Lower leg skin (tissue), 4 donors: Measurements from ENCODE around the gene CXCL8. TPM values are rescaled to one million over a fixed set of nuclear protein-coding genes. Genes with fewer than 3 reads are reported as not detected.

Source experiments
- DNase-seq, 2 donors: peaks; one replicate each; pipeline ENCODE4 v3.0.0-alpha.2; 2019; ENCODE audit warnings: low spot score in 2 of 2
- H3K4me3 ChIP-seq: fragments of 200-600 bp; sonication (generic); 2 replicates; pipeline ENCODE4 v1.5.1; 2017; ENCODE audit warnings: mild to moderate bottlenecking, low read depth; ENCODE audit not compliant: poor library complexity, severe bottlenecking
- POLR2A ChIP-seq, 2 donors: fragments of 450-650 bp; IDR thresholded peaks; one replicate each; pipeline ENCODE4 v1.6.1; 2016 to 2017; ENCODE audit warnings: antibody characterized with exemption in 2 of 2, mild to moderate bottlenecking in 1 of 2, moderate library complexity in 1 of 2
- WGBS, 2 donors: methylation state at CpG; one replicate each; pipeline ENCODE4 v1.1.5; 2018; 5-methylcytosine and 5-hydroxymethylcytosine counted together
- intact Hi-C: fragments of 100-400 bp; cut with DNase I; formaldehyde crosslinking; loops from one replicate; pipeline ENCODE4 v1.15.0; 2023; ENCODE audit warnings: low total_unique reads
- total RNA-seq, 4 donors: library from RNA; depleted of rRNA; stranded (reverse); fragments of >200 nt; gene quantifications; one replicate each; pipeline ENCODE4 v1.1.0, GENCODE V29; 2016
- TF ChIP-seq, protein P1 (sequence below), 3 donors: fragments of 450-650 bp; IDR thresholded peaks; one replicate each; pipeline ENCODE4 v1.5.1; 2016; ENCODE audit warnings: antibody characterized with exemption in 3 of 3, mild to moderate bottlenecking in 3 of 3, moderate library complexity in 2 of 3

The CXCL8 gene
- total RNA-seq, 4 donors from 2014 or later, result 0.86 to 1.2 TPM; not detected in 2

DNA sequence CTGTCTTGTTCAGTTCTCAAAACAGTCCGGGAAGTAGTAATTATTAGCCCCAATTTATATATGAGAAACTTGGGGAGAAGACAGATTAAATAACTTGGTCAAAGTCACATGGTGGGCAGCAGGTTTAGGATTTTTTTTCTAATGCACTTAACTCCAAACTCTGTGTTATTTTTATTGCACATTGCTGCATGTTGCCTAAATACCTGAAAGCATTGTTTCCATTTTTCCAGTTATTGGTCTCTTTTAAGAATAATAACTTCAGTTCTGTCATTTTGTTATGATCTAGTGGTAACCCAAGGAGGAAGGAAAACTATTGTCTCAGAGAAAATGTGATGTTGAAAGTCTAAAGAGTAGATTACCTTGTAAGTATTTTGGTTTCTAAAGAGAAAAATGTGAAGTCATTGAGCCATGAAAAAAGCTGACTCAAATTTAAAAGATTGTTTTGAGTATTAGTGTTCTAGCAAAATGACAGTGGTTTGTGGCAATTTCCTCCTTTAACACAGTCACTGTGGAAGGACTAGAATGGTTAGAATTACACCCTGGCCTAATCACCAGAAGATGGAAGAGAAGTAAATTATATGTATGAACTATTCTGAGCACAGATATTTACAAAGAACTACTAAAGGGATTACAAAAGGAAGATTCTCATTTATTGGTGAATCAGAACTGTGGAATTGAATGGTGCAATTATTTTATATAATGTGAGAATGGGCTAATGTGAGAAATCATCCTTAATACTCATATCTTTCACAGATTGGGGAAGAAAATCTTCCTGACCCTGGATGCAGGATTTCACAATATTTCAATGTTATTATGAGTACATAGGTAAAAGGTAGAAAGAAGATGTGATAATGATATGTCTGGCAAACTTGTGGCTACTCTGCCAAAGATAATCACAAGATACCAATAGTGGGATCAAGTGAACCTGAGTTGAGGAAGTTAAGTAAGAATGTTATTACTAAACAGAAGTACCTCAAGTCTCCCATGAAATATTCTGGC is 21.7 kb upstream of the CXCL8 start:
- H3K4me3 ChIP-seq, result no peak overlapping the region
- DNase-seq, result no peak
- TF ChIP-seq POLR2A (IDR thresholded peaks at IDR 0.05), result no peak
- TF ChIP-seq, protein P1, sequence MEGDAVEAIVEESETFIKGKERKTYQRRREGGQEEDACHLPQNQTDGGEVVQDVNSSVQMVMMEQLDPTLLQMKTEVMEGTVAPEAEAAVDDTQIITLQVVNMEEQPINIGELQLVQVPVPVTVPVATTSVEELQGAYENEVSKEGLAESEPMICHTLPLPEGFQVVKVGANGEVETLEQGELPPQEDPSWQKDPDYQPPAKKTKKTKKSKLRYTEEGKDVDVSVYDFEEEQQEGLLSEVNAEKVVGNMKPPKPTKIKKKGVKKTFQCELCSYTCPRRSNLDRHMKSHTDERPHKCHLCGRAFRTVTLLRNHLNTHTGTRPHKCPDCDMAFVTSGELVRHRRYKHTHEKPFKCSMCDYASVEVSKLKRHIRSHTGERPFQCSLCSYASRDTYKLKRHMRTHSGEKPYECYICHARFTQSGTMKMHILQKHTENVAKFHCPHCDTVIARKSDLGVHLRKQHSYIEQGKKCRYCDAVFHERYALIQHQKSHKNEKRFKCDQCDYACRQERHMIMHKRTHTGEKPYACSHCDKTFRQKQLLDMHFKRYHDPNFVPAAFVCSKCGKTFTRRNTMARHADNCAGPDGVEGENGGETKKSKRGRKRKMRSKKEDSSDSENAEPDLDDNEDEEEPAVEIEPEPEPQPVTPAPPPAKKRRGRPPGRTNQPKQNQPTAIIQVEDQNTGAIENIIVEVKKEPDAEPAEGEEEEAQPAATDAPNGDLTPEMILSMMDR (IDR thresholded peaks at IDR 0.05), result no peak
- WGBS, 2 donors, result 84 to 90% methylated on average over 1 of the region's 1 CpG
- intact Hi-C loops, result no loop called here

DNA sequence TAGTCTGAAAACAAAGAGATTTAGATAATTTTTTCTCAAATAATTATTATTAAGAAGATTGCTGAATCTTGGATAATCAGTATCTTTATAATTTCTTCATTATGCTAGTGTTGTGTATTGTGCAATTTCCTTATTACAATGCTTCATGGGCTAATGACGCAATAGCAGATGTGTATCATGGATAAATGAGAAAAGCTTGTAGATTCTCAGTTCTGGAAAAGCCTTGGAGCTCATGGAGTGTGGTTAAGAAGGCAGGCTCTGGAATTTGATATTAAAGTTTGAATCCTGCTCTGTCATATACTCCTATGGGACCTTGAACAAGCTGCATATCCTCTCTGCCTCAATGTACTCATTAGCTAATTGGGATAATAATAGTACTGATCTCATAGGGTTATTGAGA is 18.9 kb upstream of the CXCL8 start:
- DNase-seq, result no peak
- intact Hi-C loops, result no loop called here
- TF ChIP-seq, protein P1 (IDR thresholded peaks at IDR 0.05), result no peak
- no peak for TF ChIP-seq POLR2A (IDR thresholded peaks at IDR 0.05)
- WGBS, 2 donors, result 32 to 57% methylated on average over 1 of the region's 1 CpG
- H3K4me3 ChIP-seq, result no peak overlapping the region

DNA sequence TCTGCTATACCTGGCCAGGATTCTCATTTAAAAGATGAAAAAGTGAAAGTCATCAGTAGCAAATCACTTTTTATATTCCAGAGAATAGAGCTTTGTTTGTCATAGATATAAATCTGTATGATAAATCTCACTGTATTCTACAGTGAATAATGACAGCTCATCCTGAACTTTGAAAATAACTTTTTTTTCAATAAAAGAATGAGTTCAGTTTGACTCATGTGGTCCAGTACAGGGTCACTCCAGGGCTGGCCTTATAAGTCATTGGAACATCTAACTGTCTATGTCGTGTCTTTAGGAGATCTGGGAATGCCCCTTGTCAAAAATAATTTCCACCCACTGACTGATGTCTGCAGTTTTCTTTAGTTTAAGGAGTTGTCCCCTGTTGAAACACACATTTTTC is 18.5 kb upstream of the CXCL8 start:
- intact Hi-C loops, result no loop called here
- 47 to 83% methylated on average over 1 of the region's 1 CpG for WGBS, 2 donors
- TF ChIP-seq, protein P1 (IDR thresholded peaks at IDR 0.05), result no peak
- no peak for TF ChIP-seq POLR2A (IDR thresholded peaks at IDR 0.05)
- DNase-seq, result no peak
- no peak overlapping the region for H3K4me3 ChIP-seq

DNA sequence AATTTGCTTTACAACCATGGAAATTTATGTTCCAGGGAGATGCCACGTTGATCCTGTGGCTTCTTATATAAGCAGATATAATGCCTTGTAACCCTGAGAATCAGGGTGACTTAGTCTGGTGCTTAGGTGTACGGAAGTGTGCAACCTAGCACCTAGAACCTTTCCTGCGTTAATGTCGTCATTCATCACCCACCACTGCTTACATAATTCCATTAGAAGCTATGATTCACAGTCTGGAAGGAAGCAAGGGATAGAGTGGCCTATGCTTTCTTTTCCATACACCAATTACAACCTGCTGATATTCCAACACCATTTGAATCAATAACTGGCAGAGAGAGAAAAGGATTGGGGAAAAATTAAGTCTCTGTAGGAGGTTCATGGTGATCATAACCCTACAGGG is 17.3 kb upstream of the CXCL8 start:
- intact Hi-C loops, result no loop called here
- no peak for DNase-seq
- no peak overlapping the region for H3K4me3 ChIP-seq
- WGBS, 2 donors, result 84 to 85% methylated on average over 4 of the region's 4 CpGs
- no peak for TF ChIP-seq POLR2A (IDR thresholded peaks at IDR 0.05)
- TF ChIP-seq, protein P1 (IDR thresholded peaks at IDR 0.05), result no peak

DNA sequence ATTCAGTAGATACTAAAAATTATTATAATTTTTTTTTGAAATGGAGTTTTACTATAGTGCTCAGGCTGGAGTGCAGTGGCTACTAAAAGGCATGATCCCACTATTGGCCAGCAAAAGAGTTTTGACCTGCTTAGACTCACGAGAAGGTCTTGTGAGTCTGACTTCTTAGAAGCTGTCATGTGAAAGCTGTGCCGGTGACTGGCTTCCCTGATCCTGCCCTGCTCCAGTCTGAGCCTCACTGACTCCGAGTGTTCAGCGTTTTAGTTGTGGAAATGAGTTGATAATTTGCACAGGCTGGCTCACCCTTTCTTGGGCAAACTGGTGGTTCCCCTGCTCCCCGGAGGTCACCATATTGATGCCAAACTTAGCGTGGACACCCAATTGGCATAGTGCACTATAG is 16.4 kb upstream of the CXCL8 start:
- DNase-seq, result no peak
- intact Hi-C loops, result no loop called here
- no peak for TF ChIP-seq POLR2A (IDR thresholded peaks at IDR 0.05)
- TF ChIP-seq, protein P1 (IDR thresholded peaks at IDR 0.05), result no peak
- no peak overlapping the region for H3K4me3 ChIP-seq
- WGBS, 2 donors, result 91 to 97% methylated on average over 6 of the region's 6 CpGs
